CD4-positive, alpha-beta T cell (primary cell): ENCODE measurements around the gene CERS6. TPM values are rescaled to one million over a fixed set of nuclear protein-coding genes. Genes with fewer than 3 reads are reported as not detected.

Source experiments
- ATAC-seq: fragments of 200-7000 bp; cut with Tn5 transposase; one replicate; pipeline ENCODE4 v1.10.0; 2022; ENCODE audit warnings: mild to moderate bottlenecking; ENCODE audit not compliant: poor library complexity
- CTCF ChIA-PET: fragments of 350-600 bp; sonication (Branson Sonifier 250); formaldehyde crosslinking; loops from one replicate; lab custom pipeline; 2021; ENCODE audit warnings: antibody characterized with exemption, inconsistent platforms; lab: Charles Lee
- POLR2A ChIA-PET: fragments of 350-600 bp; sonication (Branson Sonifier 250); formaldehyde crosslinking; loops from one replicate; lab custom pipeline; 2021; ENCODE audit warnings: antibody characterized with exemption, inconsistent platforms; lab: Charles Lee
- DNase-seq, 14 experiments: peaks; one replicate each; pipeline ENCODE4 v3.0.0-alpha.2; 2013 to 2020; ENCODE audit warnings: mixed read lengths in 2 of 14
- H3K27ac ChIP-seq, 2 donors: one replicate each; pipeline versions ENCODE4 v1.5.1 to v1.7.0; 2013; ENCODE audit warnings: low read length in 2 of 2, low read depth in 1 of 2, mild to moderate bottlenecking in 1 of 2
- H3K27me3 ChIP-seq, 2 experiments: 1 replicate in 1 of 2; 2 replicates in 1 of 2; pipeline versions ENCODE4 v1.6.1 to v1.7.0; 2013; ENCODE audit warnings: low read length in 2 of 2, control low read depth in 1 of 2, mild to moderate bottlenecking in 1 of 2, moderate library complexity in 1 of 2; ENCODE audit not compliant: insufficient read depth in 2 of 2, control insufficient read depth in 1 of 2
- H3K36me3 ChIP-seq: one replicate; pipeline ENCODE4 v1.6.1; 2013; ENCODE audit warnings: low read length, control low read depth; ENCODE audit not compliant: insufficient read depth
- H3K4me1 ChIP-seq: one replicate; pipeline ENCODE4 v1.6.1; 2013; ENCODE audit warnings: low read length, control low read depth; ENCODE audit not compliant: insufficient read depth
- H3K4me3 ChIP-seq: one replicate; pipeline ENCODE4 v1.5.1; 2013; ENCODE audit warnings: mild to moderate bottlenecking, low read length, moderate library complexity
- H3K9me3 ChIP-seq, 2 experiments: 1 replicate in 1 of 2; 2 replicates in 1 of 2; pipeline versions ENCODE4 v1.6.1 to v1.7.0; 2013; ENCODE audit warnings: low read length in 2 of 2, mild to moderate bottlenecking in 2 of 2, control low read depth in 1 of 2, moderate library complexity in 1 of 2; ENCODE audit not compliant: control insufficient read depth in 1 of 2, insufficient read depth in 1 of 2
- H3K27ac Mint-ChIP-seq: one replicate; pipeline ENCODE4 v1.8.0; 2020; ENCODE audit warnings: mixed read lengths
- H3K27me3 Mint-ChIP-seq: one replicate; pipeline ENCODE4 v1.8.0; 2021; ENCODE audit warnings: mixed read lengths
- H3K36me3 Mint-ChIP-seq: one replicate; pipeline ENCODE4 v1.8.0; 2021; ENCODE audit warnings: low read depth, mixed read lengths
- H3K4me1 Mint-ChIP-seq: one replicate; pipeline ENCODE4 v1.8.0; 2021; ENCODE audit warnings: low read depth, mixed read lengths
- H3K4me3 Mint-ChIP-seq: one replicate; pipeline ENCODE4 v1.8.0; 2020; ENCODE audit warnings: mild to moderate bottlenecking, mixed read lengths
- H3K9me3 Mint-ChIP-seq: one replicate; pipeline ENCODE4 v1.8.0; 2020; ENCODE audit warnings: mixed read lengths
- intact Hi-C, 2 experiments: fragments of 100-400 bp; cut with DNase I in 1 of 2; cut with micrococcal nuclease in 1 of 2; formaldehyde crosslinking; loops; one replicate each; pipeline versions ENCODE4 v1.15.1 to v1.9.0; 2023 to 2025; cut with DNase I, micrococcal nuclease
- total RNA-seq, 174 experiments: library from RNA in 2 of 174; stranded (reverse) in 2 of 174; gene quantifications; one replicate each; pipeline ENCODE4 v1.2.3 and lab custom pipeline; 2021 to 2026
- TF ChIP-seq, protein P1 (sequence below): fragments of 200-600 bp; IDR thresholded peaks from one replicate; pipeline ENCODE4 v1.8.0; 2022; ENCODE audit warnings: antibody characterized with exemption, mild to moderate bottlenecking

The CERS6 gene
- total RNA-seq, 2 experiments from 2014 or later: 16.9 to 17.9 TPM

DNA sequence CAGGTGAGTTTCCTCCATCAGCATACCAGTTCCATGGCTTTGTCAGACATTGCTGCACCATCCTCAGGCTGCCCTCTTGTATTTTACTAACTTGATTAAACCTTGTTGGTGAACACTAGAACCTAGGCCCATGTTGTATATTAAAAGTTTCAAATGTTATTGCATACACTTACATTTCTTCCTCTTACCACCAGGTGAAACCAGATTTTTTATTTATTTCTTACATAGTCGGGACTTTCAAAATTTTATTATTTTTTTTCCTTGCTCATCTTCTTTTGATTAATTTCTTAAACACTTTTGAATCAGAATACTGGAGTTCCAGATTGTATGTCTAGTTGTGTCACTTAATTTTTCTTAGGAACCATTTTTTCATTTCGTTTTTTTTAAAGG is 5.9 kb downstream of the CERS6 start:
- no peaks in the 10 kb centered on the region for H3K27me3 Mint-ChIP-seq
- no peaks in the 10 kb centered on the region for H3K27me3 ChIP-seq
- DNase-seq: no peak
- TF ChIP-seq, protein P1, sequence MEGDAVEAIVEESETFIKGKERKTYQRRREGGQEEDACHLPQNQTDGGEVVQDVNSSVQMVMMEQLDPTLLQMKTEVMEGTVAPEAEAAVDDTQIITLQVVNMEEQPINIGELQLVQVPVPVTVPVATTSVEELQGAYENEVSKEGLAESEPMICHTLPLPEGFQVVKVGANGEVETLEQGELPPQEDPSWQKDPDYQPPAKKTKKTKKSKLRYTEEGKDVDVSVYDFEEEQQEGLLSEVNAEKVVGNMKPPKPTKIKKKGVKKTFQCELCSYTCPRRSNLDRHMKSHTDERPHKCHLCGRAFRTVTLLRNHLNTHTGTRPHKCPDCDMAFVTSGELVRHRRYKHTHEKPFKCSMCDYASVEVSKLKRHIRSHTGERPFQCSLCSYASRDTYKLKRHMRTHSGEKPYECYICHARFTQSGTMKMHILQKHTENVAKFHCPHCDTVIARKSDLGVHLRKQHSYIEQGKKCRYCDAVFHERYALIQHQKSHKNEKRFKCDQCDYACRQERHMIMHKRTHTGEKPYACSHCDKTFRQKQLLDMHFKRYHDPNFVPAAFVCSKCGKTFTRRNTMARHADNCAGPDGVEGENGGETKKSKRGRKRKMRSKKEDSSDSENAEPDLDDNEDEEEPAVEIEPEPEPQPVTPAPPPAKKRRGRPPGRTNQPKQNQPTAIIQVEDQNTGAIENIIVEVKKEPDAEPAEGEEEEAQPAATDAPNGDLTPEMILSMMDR: no peak
- no peak overlapping the region for H3K4me3 Mint-ChIP-seq
- H3K36me3 ChIP-seq: no peaks in the 10 kb centered on the region
- no peaks in the 10 kb centered on the region for H3K9me3 Mint-ChIP-seq
- H3K27ac Mint-ChIP-seq: no peak overlapping the region
- ChIA-PET CTCF (no interaction called here), POLR2A (no interaction called here)
- H3K4me3 ChIP-seq: no peak overlapping the region
- peaks cover 3% of the 10 kb centered on the region for H3K4me1 ChIP-seq
- ATAC-seq: no peak
- peaks cover 77% of the 10 kb centered on the region for H3K4me1 Mint-ChIP-seq
- intact Hi-C loops: no loop called here
- H3K36me3 Mint-ChIP-seq: peaks cover 7% of the 10 kb centered on the region
- no peaks in the 10 kb centered on the region for H3K9me3 ChIP-seq
- no peak overlapping the region for H3K27ac ChIP-seq

DNA sequence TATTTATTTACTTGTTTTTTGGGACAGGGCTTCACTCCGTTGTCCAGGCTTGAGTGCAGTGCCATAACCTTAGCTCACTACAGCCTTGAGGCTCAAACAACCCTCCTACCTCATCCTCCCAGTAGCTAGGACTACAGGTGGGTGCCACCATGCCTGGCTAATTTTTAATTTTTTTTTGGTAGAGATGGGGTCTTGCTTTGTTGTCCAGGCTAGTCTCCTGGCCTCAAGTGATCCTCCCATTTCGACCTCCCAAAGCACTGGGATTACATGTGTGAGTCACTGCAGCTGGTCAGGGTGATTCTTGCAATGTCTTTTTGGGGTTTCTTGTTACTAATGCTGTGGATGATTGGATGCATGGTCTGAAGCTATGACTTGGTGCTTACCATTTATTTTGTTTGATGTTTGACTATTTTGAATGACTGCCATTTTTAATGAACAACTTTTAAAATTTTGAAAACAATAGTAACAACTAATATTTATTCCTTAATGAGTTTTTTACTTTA is 6.5 kb downstream of the CERS6 start:
- H3K36me3 Mint-ChIP-seq: peaks cover under 1% of the 10 kb centered on the region
- intact Hi-C loops: no loop called here
- H3K9me3 ChIP-seq: no peaks in the 10 kb centered on the region
- peaks cover 79% of the 10 kb centered on the region for H3K4me1 Mint-ChIP-seq
- ATAC-seq: no peak
- ChIA-PET CTCF (no interaction called here), POLR2A (no interaction called here)
- peaks cover 5% of the 10 kb centered on the region for H3K4me1 ChIP-seq
- no peak overlapping the region for H3K27ac Mint-ChIP-seq
- no peaks in the 10 kb centered on the region for H3K36me3 ChIP-seq
- H3K9me3 Mint-ChIP-seq: no peaks in the 10 kb centered on the region
- no peak overlapping the region for H3K4me3 ChIP-seq
- TF ChIP-seq, protein P1: no peak
- no peak for DNase-seq
- H3K27me3 Mint-ChIP-seq: no peaks in the 10 kb centered on the region
- H3K27me3 ChIP-seq: no peaks in the 10 kb centered on the region
- no peak overlapping the region for H3K4me3 Mint-ChIP-seq
- no peak overlapping the region for H3K27ac ChIP-seq

DNA sequence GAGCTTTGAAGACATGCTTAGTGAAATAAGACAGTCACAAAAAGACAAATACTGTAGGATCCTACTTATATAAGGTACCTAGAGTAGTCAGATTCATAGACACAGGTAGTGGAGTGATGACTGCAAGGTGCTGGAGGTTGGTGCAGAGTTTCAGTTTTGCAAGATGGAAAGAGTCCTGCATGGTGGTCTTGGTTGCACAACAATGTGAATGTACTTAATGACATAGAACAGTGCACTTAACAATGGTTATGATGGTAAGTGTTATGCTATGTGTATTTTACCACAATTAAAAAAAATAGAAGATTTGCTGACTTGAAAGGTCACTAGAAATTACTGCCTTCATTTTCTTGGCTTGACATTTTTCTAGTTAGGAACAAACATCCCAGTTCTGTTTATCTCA is 9.5 kb downstream of the CERS6 start:
- ATAC-seq (no peak), DNase-seq (no peak)
- Histone ChIP-seq H3K27ac (no peak overlapping the region), H3K4me1 (peaks cover 17% of the 10 kb centered on the region), H3K9me3 (no peaks in the 10 kb centered on the region), H3K36me3 (no peaks in the 10 kb centered on the region), H3K27me3 (no peaks in the 10 kb centered on the region), H3K4me3 (no peak overlapping the region)
- no peaks in the 10 kb centered on the region for H3K9me3 Mint-ChIP-seq
- H3K27ac Mint-ChIP-seq: peak overlapping the region; percentile 16
- H3K36me3 Mint-ChIP-seq: no peaks in the 10 kb centered on the region
- H3K27me3 Mint-ChIP-seq: no peaks in the 10 kb centered on the region
- peaks cover 78% of the 10 kb centered on the region for H3K4me1 Mint-ChIP-seq
- H3K4me3 Mint-ChIP-seq: peak overlapping the region; percentile 50
- intact Hi-C loops: no loop called here
- TF ChIP-seq, protein P1: no peak
- ChIA-PET CTCF (no interaction called here), POLR2A (interaction anchor here (0.7 to 1.0 kb wide), 2 partner anchors 10 to 25 kb away, joined by 3 read pairs; no protein-coding TSS in a partner anchor)
